ENCODE measurements around the gene VAT1L.

GRCh38 chr16:77863250-77863649, 74.9 kb downstream of the VAT1L start:
- TF ChIP-seq POLR2A (IDR thresholded peaks at IDR 0.05; ENCODE audit: low read depth, low read length) (no peak), POLR2AphosphoS5 (IDR thresholded peaks at IDR 0.05; ENCODE audit: low read depth, low read length) (no peak), TAF1 (IDR thresholded peaks at IDR 0.05; ENCODE audit: borderline replicate concordance, low read depth, low read length) (no peak)

Data from GM12892 (cell line).